HG02610 (cell line): ENCODE results near the gene LIPJ.

Experiments used
- ATAC-seq: cut with Tn5 transposase; IDR thresholded peaks from one replicate; pipeline ENCODE4 v1.9.1; 2021; ENCODE audit warnings: mild to moderate bottlenecking, moderate library complexity; ENCODE audit not compliant: unreplicated experiment

LIPJ gene

GRCh38 chr10:88586462-88586861 is at the start of gene LIPJ:
Gene LIPJ, plus strand, starts transcription at chr10:88586762. Its CDS starts 3,926 bp downstream, at chr10:88590688.
- no peak for ATAC-seq

- no peak for ATAC-seq
Observed at GRCh38 chr10:88537322-88537721, 49.2 kb upstream of the LIPJ start.

DNA sequence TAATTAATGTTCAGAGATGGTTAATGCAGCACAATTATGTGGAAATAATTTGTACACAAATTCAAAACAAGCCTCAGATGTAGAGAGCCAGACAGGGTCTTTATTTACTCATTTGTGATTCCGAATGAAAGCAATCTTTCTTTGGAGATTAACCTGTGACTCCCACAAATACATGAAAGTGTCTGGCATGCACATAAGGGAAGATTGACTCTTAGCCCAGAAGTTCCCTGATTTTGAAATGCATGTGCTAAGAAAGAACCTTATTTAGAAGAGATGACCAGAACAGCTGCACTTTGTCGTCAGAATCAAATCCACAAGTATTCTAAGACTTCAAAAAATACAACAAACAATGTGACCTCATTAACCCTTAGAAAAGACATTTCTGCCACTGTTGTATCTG is 48.5 kb upstream of the LIPJ start:
- ATAC-seq, result no peak

DNA sequence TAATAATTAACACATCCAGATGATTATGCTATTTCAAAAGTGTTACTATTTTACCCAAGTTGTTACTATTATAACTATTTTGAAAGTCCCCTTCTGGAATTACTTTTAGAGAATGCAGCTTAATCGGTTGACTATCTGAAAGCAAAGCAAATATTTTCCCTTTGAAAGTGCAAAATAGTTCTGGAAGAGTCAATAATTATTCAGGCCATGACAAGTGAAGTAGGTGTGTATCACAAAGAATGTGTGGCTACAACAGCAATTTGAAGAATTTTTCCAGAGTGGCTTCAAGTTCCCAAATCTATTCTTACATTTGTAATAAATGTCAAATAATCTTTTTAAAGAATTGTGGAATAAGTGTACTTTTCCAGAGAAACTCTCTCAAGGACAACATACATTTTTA is 46.2 kb upstream of the LIPJ start:
- ATAC-seq, result no peak

- ATAC-seq, result no peak
Observed at GRCh38 chr10:88541116-88541626, 45.4 kb upstream of the LIPJ start.

DNA sequence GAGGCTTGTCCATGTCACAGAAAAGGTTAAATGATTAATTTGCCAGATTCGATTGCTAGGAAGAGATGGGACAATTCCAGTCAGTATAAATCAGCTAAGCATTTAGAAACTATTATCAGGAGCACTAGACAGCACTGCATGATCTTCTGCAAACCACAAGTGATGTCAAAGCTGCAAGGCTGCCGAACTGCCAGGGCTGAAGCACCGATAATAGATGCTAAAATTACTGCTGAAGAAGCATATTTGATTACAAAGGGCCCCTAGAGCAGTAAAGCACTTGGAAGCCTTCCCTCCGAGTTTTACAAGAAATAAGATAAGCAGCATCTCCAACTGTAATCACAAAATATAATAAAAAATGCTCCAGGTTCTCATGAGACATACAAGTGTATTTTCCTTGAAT is 44.0 kb upstream of the LIPJ start:
- no peak for ATAC-seq

GRCh38 chr10:88544140-88544870 is 42.3 kb upstream of the LIPJ start:
- ATAC-seq, result peak; percentile 75

DNA sequence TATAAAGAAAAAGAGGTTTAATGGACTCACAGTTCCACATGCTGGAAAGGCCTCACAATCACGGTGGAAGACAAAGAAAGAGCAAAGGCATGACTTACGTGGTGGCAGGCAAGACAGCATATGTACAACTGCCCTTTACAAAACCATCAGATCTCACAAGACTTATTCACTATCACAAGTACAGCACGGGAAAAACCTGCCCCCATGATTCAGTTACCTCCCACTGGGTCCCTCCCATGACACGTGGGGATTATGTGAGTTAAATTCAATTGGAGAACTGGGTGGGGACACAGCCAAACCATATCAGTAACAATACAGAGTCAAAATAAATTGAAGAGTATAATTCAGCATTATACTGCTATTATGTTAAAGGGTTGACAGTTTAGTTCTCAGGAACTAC is 41.2 kb upstream of the LIPJ start:
- no peak for ATAC-seq

GRCh38 chr10:88546497-88546896 is 40.1 kb upstream of the LIPJ start:
- no peak for ATAC-seq

- ATAC-seq, result no peak
Observed at GRCh38 chr10:88551246-88551645, 35.3 kb upstream of the LIPJ start.

GRCh38 chr10:88553116-88553752 is 33.3 kb upstream of the LIPJ start:
- peak; percentile 80 for ATAC-seq

DNA sequence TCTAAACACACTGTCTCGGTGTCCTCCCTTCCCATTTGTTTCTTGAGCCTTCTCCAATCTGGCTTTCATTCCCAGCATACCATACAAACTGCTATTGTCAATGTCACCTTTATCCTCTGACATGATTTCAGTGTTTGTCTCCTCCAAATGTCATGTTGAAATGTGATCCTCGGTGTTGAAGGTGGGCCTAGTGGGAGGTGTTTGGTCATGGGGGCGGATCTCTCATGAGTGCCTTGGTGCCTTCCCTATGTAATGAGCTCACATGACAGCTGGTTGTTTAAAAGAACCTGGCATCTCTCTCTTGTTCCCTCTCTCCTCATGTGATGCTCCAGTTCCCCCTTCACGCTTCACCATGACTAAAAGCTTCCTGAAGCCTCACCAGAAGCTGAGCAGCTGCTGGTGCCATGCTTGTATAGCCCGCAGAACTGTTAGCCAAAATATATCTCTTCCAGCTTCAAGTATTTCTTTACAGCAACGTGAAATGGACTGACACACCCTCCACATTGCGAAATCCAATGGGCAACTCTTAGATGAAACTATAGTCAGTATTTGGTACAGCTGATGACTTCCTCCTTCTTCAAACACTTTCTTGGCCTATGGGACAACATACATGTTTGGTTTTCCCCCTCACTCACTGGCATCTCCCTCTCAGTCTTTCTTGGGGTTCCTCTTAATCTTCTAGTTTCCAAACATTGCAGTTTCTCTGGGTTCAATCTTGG is 31.2 kb upstream of the LIPJ start:
- ATAC-seq, result no peak

DNA sequence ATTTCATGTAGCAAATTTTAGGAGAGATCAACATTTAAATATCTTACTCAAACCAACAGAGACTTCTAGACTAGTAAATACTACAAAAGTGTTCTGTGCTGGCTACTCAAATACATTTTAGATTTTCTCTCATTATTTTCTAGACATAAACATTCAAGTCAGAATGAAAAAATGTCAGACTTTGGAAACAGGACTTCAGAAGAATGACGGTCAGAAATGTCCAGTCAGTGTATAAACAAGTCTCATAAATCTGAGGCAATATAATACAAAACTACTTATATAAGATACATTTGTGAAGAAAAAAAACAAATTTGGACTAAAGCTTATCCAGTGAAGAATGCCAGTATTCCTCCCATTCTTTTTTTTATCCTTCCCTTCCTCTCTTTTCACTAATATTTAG is 29.3 kb upstream of the LIPJ start:
- no peak for ATAC-seq

DNA sequence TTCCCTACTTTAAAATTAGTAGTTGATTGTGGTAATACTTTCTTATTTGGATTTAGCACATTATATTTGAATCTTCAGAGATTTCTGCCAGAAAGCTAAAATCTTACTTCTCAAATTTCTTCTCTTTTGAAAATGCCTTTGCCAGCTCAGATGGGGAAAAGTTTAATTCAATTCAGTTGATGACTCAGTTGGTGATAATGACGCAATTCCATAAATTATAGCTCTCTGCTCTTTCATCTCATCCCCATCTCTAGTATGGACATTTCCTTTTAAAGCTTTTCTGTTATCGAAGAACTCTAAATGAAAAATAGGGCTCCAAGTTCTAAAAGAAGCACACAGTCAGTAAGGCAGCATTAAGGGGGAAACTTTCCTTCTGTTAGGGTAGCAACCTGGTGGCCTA is 28.9 kb upstream of the LIPJ start:
- no peak for ATAC-seq

DNA sequence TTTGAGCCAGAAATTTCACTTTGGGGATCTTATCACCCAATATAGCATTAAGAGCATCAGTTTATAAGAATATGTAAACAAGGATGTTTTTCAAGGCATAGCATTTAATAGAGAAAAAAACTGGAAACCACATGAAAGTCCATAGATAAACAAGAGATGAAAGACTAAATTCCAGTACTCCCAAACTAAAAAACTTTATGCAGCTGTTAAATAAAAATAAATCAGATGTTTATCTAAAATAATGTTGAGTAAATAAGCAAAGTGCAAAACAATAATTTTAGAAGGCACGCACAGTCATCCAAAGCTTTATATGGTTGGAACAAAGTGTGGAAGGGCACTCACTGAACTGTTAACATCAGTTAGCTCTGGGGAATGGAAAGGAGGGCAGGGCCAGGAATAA is 24.4 kb upstream of the LIPJ start:
- ATAC-seq, result no peak

DNA sequence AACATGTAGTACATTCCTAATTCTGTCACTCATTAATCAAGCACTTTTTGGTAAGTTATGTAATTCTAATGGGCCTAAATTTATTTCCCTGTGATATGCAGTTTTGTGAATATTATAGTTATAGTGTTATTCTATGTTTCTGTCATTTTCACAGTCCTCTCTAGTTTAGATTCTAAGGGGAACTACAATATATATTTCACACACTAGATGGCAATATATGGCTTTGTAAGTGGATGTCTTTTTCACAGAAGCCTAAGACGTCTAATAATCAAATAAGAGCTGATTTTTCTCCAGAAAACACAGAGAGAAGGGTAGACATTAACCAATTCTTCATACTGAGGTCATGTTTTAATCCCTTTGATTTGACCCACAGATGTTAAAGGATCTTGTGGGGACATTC is 21.5 kb upstream of the LIPJ start:
- ATAC-seq, result no peak

DNA sequence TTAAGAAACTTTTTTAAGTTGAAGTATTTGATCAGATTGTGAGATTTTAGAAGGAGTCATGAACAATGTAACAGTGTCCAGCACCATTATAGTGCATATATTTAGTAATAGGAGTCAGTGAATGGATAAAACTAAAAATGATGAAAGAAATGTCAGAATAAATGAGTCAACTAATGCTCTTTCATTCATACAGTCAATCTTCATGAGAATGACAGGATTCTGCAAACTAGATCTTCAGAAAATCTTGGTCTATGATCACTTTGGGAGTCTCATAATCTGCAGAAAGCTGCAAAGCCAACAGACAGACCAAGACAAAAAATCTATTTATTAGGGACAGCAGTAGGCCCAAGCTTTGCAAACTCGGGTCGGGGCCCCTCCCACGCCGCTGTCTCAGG is 4.2 kb upstream of the LIPJ start:
- no peak for ATAC-seq

DNA sequence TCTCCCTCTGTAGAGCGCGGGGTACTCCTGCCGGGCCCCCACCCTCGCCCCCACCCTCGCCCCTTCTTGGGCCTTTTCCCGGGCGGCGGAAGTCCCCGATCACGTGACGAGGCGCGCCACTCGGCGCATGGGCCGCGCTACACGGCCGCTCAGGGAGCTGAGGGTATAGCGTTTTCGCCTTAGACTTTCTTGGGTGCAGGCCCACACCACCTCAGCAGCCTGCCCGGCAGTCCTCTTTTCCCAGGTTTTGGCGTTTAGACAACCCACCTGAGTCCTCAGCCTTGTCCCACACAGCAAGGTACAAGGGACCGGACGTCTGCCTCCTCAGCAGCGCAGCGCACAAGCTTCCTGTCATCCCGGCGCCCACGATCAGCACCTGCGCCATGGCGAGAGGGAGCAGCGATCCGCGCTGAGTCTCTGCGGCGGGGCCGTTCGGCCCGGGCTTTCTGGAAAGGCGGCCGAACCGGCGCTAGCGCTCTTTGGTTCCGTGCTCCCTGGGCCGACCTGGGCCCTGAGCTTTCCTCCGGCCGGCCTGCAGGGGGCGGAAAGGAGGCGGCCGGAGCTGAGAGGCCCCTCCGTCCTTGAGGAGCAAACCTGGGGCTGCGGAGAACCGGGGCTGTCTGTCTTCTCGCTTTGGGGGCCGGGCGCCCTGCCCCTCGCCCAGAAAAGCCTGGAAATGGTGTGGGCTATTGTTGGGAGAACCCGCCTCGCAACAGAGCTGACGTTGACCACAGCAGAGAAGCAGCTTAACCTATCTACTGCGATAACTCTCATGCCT is 3.6 kb upstream of the LIPJ start, which contains the start of gene RNLS:
RNLS (minus strand) TSS at position 513 of the 778 bp plus-strand sequence.
- peak; percentile 86 for ATAC-seq

- ATAC-seq, result peak; percentile 2
Observed at GRCh38 chr10:88583584-88583957, 3.0 kb upstream of the LIPJ start.

DNA sequence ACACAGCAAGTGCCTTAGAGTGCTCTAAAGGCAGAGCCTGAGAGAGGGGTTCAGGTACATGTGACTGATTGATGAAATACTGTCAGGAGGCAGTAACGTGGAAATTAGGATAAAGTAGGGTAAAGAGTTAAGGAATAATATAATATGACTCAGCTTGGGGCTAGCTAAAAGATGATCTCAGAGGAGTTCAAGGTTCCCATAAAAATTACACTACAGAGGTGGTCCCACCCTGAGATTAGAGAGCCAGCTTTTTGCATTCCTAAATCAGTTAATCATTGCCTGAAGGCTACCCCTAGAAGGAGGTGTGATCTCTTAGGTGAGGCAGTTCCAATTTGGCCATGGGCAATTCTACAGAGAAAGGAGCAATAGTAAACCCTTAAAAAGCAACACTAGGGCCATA is 5.8 kb downstream of the LIPJ start:
- no peak for ATAC-seq

GRCh38 chr10:88592906-88593305 is 6.3 kb downstream of the LIPJ start:
- no peak for ATAC-seq
